ENCODE data around the gene ZFP69B. TPM values are rescaled to one million over a fixed set of nuclear protein-coding genes. Genes with fewer than 3 reads are reported as not detected.

Gene ZFP69B
- total RNA-seq, 2 experiments from 2014 or later: 1.8 to 2.4 TPM

- peaks cover 17 to 35% of the 10 kb centered on the region in 2 experiments for H3K9me3 ChIP-seq (ENCODE audit: control insufficient read depth in 1 of 2, insufficient read depth in 1 of 2, low read length in 2 of 2)
- DNase-seq (peak; percentile 53 to 87 (median 77)), ATAC-seq (ENCODE audit: poor library complexity) (peak; percentile 98)
- TF ChIP-seq, protein P1, sequence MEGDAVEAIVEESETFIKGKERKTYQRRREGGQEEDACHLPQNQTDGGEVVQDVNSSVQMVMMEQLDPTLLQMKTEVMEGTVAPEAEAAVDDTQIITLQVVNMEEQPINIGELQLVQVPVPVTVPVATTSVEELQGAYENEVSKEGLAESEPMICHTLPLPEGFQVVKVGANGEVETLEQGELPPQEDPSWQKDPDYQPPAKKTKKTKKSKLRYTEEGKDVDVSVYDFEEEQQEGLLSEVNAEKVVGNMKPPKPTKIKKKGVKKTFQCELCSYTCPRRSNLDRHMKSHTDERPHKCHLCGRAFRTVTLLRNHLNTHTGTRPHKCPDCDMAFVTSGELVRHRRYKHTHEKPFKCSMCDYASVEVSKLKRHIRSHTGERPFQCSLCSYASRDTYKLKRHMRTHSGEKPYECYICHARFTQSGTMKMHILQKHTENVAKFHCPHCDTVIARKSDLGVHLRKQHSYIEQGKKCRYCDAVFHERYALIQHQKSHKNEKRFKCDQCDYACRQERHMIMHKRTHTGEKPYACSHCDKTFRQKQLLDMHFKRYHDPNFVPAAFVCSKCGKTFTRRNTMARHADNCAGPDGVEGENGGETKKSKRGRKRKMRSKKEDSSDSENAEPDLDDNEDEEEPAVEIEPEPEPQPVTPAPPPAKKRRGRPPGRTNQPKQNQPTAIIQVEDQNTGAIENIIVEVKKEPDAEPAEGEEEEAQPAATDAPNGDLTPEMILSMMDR (IDR thresholded peaks at IDR 0.05): no peak
- Mint-ChIP-seq H3K4me1 (ENCODE audit: low read depth) (peaks cover 15% of the 10 kb centered on the region), H3K27ac (peak within 1 kb of the TSS; percentile 50), H3K9me3 (peaks cover 5% of the 10 kb centered on the region), H3K4me3 (peak within 1 kb of the TSS; percentile 88), H3K36me3 (ENCODE audit: low read depth) (peaks cover 76% of the 10 kb centered on the region), H3K27me3 (no peaks in the 10 kb centered on the region)
- no peaks in the 10 kb centered on the region for H3K36me3 ChIP-seq (ENCODE audit: insufficient read depth, low read length)
- intact Hi-C loops (cut with DNase I, micrococcal nuclease): loop anchor here in 1 of 2 experiments (2.0 to 5.0 kb wide), 2 partner anchors 22 to 56 kb away; partner anchors contain the start of genes ZFP69B and ZNF684
- peak within 1 kb of the TSS; percentile 5 to 35 for H3K27ac ChIP-seq (ENCODE audit: low read depth in 1 of 2, low read length in 2 of 2)
- peaks cover 17% of the 10 kb centered on the region for H3K4me1 ChIP-seq (ENCODE audit: insufficient read depth, low read length)
- ChIA-PET POLR2A (interaction anchor here (0.6 to 1.7 kb wide), 7 partner anchors 23 to 663 kb away, joined by 3 to 13 read pairs (median 5); partner anchors contain the start of genes CITED4, NFYC, ZFP69B and ZNF684), CTCF (interaction anchor here (0.6 to 1.7 kb wide), 3 partner anchors 12 to 274 kb away, joined by 3 to 10 read pairs (median 4); partner anchors contain the start of gene ZNF684)
- H3K4me3 ChIP-seq (ENCODE audit: low read length): peak within 1 kb of the TSS; percentile 97
- no peaks in the 10 kb centered on the region for H3K27me3 ChIP-seq (ENCODE audit: control insufficient read depth in 1 of 2, insufficient read depth in 2 of 2, low read length in 2 of 2)
Observed at GRCh38 chr1:40508375-40509341, 58.4 kb downstream of the ZFP69B start, which contains the start of gene EXO5. Gene EXO5 (plus strand): TSS chr1:40508767. CDS start chr1:40514545, 5,778 bp downstream.

Other genes starting within 250 kb of the ZFP69B start
- not detected for gene TMCO2, start 202.5 kb upstream of the ZFP69B start, total RNA-seq
- gene ZMPSTE24, start 192.2 kb upstream of the ZFP69B start, total RNA-seq: 1 to 10 TPM; 8.7 to 8.8 TPM
- 1 to 10 TPM; 2.4 to 3.0 TPM for gene COL9A2, start 133.2 kb upstream of the ZFP69B start, total RNA-seq
- 100 to 1,000 TPM; 214 to 216 TPM for gene SMAP2, start 76.7 kb upstream of the ZFP69B start, total RNA-seq
- 1 to 10 TPM; 1.1 to 1.4 TPM for gene ZFP69, start 26.8 kb downstream of the ZFP69B start, total RNA-seq
- gene EXO5, start 58.3 kb downstream of the ZFP69B start, total RNA-seq: 1 to 10 TPM; 4.5 to 4.9 TPM
- 1 to 10 TPM; 1.3 to 1.7 TPM for gene ZNF684, start 81.2 kb downstream of the ZFP69B start, total RNA-seq
- gene RIMS3, start 215.2 kb downstream of the ZFP69B start, total RNA-seq: 1 to 10 TPM in 1 of 2 experiments, under 1 TPM in 1; 0.99 to 1.1 TPM
- gene NFYC, start 241.2 kb downstream of the ZFP69B start, total RNA-seq: 10 to 100 TPM; 28.6 to 35.2 TPM

Data from CD4-positive, alpha-beta T cell (primary cell).